ENCODE results near the gene ZKSCAN1.

DNA sequence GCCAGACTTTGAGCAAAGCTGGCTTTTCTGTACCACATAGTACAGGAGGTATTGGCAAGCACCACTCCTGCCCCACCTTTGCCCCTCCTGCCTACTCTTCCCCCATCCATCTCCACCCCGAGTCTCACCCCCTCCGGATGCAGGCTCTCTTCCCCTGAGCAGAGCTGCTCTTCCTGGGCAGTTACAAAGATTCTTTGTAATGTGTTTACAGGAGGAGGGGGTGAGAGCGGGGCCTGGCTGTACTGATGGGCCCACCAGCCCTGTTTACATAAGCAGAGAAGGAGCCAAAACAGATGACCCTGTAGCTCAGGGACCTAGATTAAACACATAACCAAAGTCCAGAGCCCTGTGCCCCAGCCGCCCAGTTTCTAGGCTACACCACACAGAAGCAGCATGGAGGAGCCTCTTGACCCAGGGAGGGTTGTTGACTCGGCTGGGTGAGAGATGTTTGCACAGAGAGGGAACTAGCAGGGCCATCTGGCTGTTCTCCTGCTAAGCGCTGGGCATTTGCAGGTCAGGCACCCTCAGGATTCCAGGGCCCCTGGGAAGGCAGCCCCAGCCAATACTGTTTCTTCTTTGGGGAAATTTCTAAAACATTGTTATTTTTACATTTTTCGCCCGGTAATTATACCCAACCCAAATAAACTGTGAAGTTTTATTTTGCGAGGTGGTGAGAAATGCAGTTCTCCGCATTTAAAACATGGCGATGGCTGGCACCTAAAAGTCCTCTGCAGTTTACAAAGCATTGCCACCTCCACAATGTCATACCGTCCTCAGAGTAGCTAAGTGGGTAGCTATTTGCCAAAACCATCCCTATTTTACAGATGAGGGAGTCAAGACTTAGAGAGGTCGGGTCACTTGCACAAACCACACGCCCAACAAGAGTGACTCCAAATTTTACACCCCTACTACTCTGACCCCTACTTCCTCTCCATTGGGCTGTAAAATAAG, 11.4 kb upstream of the ZKSCAN1 start:
- TF ChIP-seq, protein P1, sequence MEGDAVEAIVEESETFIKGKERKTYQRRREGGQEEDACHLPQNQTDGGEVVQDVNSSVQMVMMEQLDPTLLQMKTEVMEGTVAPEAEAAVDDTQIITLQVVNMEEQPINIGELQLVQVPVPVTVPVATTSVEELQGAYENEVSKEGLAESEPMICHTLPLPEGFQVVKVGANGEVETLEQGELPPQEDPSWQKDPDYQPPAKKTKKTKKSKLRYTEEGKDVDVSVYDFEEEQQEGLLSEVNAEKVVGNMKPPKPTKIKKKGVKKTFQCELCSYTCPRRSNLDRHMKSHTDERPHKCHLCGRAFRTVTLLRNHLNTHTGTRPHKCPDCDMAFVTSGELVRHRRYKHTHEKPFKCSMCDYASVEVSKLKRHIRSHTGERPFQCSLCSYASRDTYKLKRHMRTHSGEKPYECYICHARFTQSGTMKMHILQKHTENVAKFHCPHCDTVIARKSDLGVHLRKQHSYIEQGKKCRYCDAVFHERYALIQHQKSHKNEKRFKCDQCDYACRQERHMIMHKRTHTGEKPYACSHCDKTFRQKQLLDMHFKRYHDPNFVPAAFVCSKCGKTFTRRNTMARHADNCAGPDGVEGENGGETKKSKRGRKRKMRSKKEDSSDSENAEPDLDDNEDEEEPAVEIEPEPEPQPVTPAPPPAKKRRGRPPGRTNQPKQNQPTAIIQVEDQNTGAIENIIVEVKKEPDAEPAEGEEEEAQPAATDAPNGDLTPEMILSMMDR (conservative IDR thresholded peaks at IDR 0.05), result no peak
- no peak for TF ChIP-seq EZH2 (IDR thresholded peaks at IDR 0.05; ENCODE audit: low read depth)

Measured in PC-9 (cell line).